ENCODE results near the gene FRMD4A. TPM values are rescaled to one million over a fixed set of nuclear protein-coding genes. Genes with fewer than 3 reads are reported as not detected.

FRMD4A gene
- total and polyA plus RNA-seq, 3 donors from 2014 or later: 15.0 to 20.8 (median 18.7) TPM

DNA sequence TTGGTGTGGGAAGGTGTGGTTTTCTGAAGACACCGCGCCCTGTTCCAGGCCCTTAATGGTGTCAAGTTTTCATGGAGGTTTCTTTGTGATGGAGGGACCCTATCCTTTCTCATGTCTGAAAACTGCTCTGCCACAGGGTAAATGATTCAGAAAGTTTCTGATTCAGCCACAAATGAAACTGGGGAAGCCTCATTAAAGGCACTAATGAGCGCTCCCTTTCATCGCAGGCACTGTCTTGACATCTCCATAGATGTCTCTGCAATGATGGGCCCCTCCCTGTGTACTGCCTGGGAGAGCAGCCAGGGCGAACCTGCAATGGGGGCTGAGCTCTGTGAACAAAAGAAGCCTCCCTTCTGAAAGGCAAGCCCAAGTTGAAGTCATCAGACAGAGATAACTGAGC lies 388.7 kb downstream of the FRMD4A start:
- intact Hi-C loops (cut with DNase I; ENCODE audit: low total_unique reads): no loop called here
- no peak overlapping the region for H3K27ac ChIP-seq

DNA sequence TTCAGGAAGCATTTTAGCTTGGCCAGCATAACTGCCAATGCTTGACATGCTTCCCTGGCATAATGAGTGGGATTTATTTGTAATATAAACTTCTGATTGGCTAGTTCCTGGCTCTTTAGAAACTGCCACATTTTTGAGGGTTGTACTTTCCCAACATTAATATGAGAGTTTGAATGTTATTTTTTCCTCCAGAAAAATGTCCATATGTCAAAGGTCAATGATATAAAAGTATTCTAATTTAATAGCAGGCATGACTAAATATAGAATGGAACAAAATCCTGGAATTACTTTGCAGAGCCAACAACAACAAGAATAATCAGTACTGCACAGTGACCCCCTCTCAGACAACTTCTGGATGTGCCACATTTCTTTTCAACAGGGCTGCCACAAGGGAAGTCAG lies 391.3 kb downstream of the FRMD4A start:
- TF ChIP-seq POLR2A (IDR thresholded peaks at IDR 0.05): no peak
- TF ChIP-seq, protein P1, sequence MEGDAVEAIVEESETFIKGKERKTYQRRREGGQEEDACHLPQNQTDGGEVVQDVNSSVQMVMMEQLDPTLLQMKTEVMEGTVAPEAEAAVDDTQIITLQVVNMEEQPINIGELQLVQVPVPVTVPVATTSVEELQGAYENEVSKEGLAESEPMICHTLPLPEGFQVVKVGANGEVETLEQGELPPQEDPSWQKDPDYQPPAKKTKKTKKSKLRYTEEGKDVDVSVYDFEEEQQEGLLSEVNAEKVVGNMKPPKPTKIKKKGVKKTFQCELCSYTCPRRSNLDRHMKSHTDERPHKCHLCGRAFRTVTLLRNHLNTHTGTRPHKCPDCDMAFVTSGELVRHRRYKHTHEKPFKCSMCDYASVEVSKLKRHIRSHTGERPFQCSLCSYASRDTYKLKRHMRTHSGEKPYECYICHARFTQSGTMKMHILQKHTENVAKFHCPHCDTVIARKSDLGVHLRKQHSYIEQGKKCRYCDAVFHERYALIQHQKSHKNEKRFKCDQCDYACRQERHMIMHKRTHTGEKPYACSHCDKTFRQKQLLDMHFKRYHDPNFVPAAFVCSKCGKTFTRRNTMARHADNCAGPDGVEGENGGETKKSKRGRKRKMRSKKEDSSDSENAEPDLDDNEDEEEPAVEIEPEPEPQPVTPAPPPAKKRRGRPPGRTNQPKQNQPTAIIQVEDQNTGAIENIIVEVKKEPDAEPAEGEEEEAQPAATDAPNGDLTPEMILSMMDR (IDR thresholded peaks at IDR 0.05): no peak
- intact Hi-C loops (cut with DNase I; ENCODE audit: low total_unique reads): no loop called here
- Histone ChIP-seq H3K36me3 (ENCODE audit: low read depth, missing control alignments) (no peaks in the 10 kb centered on the region), H3K27me3 (no peaks in the 10 kb centered on the region), H3K4me1 (no peaks in the 10 kb centered on the region), H3K4me3 (no peak overlapping the region), H3K27ac (no peak overlapping the region), H3K9me3 (no peaks in the 10 kb centered on the region)
- no peak for DNase-seq

More for the DNA sequence above, 388.7 kb downstream of the FRMD4A start:
- H3K4me3 ChIP-seq: no peak overlapping the region
- no peaks in the 10 kb centered on the region for H3K27me3 ChIP-seq
- H3K9me3 ChIP-seq: no peaks in the 10 kb centered on the region
- H3K36me3 ChIP-seq (ENCODE audit: low read depth, missing control alignments): no peaks in the 10 kb centered on the region
- 62 to 71% methylated on average over 2 to 5 of the region's 5 CpGs for WGBS, 2 donors
- no peak for DNase-seq
- no peaks in the 10 kb centered on the region for H3K4me1 ChIP-seq
- TF ChIP-seq POLR2A (IDR thresholded peaks at IDR 0.05): no peak
- TF ChIP-seq, protein P1 (IDR thresholded peaks at IDR 0.05): no peak

DNA sequence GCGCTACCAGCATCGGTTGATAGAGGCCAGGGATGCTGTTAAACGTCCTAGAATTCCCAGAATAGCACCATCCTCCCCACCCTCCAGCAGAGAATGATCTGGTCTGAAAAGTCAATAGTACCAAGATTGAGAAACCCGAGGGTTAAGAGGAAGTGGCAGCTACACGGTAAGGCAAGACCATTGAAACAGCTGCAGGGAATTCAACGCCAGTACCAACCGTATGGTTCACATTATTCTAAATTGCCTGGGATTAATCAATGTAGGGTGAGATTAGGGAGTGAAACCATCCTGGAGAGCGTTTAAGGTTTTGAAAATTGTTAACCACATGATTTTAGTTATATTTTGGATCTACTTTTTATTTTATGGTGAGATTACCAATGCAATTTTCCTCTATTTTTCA lies 391.8 kb downstream of the FRMD4A start:
- Histone ChIP-seq H3K4me3 (no peak overlapping the region), H3K27ac (no peak overlapping the region), H3K9me3 (no peaks in the 10 kb centered on the region), H3K27me3 (no peaks in the 10 kb centered on the region), H3K4me1 (no peaks in the 10 kb centered on the region), H3K36me3 (ENCODE audit: low read depth, missing control alignments) (no peaks in the 10 kb centered on the region)
- DNase-seq: no peak
- TF ChIP-seq POLR2A (IDR thresholded peaks at IDR 0.05): no peak
- TF ChIP-seq, protein P1 (IDR thresholded peaks at IDR 0.05): no peak
- 68 to 73% methylated on average over 8 of the region's 8 CpGs for WGBS, 2 donors
- intact Hi-C loops (cut with DNase I; ENCODE audit: low total_unique reads): no loop called here

DNA sequence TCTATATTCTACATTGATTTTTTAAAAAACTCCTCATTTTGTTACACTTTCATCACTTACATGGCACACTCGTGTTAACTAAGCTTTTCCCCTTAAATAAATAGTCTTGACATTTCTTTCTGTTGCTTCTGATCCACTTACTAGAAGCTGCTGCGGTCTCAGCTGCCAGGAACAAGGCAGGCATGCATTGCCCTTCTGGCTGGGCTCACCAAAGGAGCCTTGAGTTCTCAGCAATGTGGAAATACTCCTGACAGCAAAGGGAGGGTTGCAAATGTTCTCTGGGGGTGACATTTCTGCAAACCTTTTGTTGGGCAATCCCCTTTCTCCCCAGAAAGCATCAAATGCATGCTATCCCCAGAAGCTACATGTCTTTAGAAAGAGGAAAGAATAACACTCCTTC lies 393.9 kb downstream of the FRMD4A start:
- WGBS, 2 donors: 89 to 95% methylated on average over 2 of the region's 2 CpGs
- Histone ChIP-seq H3K27me3 (no peaks in the 10 kb centered on the region), H3K9me3 (no peaks in the 10 kb centered on the region), H3K27ac (no peak overlapping the region), H3K4me3 (no peak overlapping the region), H3K36me3 (ENCODE audit: low read depth, missing control alignments) (no peaks in the 10 kb centered on the region), H3K4me1 (no peaks in the 10 kb centered on the region)
- TF ChIP-seq POLR2A (IDR thresholded peaks at IDR 0.05): no peak
- TF ChIP-seq, protein P1 (IDR thresholded peaks at IDR 0.05): no peak
- DNase-seq: no peak
- intact Hi-C loops (cut with DNase I; ENCODE audit: low total_unique reads): no loop called here

DNA sequence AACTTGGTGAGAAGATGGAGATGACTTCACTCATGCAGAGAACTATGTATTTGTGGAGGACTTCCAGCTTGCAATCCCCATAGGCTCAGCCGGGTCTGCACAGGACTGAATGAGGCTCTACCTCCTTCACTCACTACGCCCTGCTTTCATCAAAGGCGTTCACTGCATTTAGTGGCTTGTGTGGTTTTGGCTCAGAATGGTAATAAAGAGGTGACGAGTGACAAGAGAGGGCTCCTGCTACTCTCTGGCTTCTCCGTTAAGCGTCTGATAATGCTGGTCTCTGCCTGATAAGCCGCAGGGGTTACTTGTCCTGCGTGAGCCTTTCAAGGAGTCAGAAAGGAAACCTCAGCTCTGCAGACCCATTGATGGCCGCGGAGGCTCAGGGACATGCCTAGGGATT lies 400.6 kb downstream of the FRMD4A start:
- Histone ChIP-seq H3K27ac (no peak overlapping the region), H3K4me3 (no peak overlapping the region), H3K4me1 (no peaks in the 10 kb centered on the region), H3K9me3 (no peaks in the 10 kb centered on the region), H3K27me3 (no peaks in the 10 kb centered on the region), H3K36me3 (ENCODE audit: low read depth, missing control alignments) (no peaks in the 10 kb centered on the region)
- no peak for DNase-seq
- intact Hi-C loops (cut with DNase I; ENCODE audit: low total_unique reads): no loop called here
- TF ChIP-seq POLR2A (IDR thresholded peaks at IDR 0.05): no peak
- TF ChIP-seq, protein P1 (IDR thresholded peaks at IDR 0.05): no peak
- 57 to 65% methylated on average over 10 of the region's 10 CpGs for WGBS, 2 donors

Data from testis (tissue), 3 donors.